Testis (tissue), 2 donors: ENCODE measurements around the gene TRRAP.

Source experiments
- POLR2A ChIP-seq: fragments of 450-650 bp; IDR thresholded peaks from one replicate; pipeline ENCODE4 v1.6.1; 2017; ENCODE audit warnings: antibody characterized with exemption, mild to moderate bottlenecking, moderate library complexity
- TF ChIP-seq, protein P1 (sequence below), 3 experiments: fragments of 450-650 bp in 2 of 3; fragments of 200-600 bp in 1 of 3; sonication (generic) in 1 of 3; IDR thresholded peaks; one replicate each; pipeline ENCODE4 v1.5.1; 2016 to 2019; ENCODE audit warnings: antibody characterized with exemption in 3 of 3, mild to moderate bottlenecking in 2 of 3, moderate library complexity in 1 of 3

DNA sequence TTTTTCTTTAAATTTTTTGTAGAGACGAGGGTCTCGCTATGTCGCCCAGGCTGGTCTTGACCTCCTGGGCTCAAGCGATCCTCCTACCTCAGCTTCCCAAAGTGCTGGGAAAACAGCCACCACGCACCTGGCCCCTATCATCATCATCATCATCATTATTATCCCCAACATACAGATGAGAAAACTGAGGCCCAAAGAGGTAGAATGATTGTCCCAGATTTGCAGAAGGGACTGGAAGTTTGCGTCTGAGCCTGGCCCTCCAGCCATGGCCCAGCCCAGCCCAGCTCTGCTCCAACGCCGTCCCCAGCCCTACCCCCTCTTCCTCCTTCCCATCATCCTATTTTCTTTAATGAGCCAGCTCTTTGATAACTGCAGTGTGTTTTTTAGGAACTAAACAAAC is 43.4 kb upstream of the TRRAP start:
- TF ChIP-seq, protein P1, sequence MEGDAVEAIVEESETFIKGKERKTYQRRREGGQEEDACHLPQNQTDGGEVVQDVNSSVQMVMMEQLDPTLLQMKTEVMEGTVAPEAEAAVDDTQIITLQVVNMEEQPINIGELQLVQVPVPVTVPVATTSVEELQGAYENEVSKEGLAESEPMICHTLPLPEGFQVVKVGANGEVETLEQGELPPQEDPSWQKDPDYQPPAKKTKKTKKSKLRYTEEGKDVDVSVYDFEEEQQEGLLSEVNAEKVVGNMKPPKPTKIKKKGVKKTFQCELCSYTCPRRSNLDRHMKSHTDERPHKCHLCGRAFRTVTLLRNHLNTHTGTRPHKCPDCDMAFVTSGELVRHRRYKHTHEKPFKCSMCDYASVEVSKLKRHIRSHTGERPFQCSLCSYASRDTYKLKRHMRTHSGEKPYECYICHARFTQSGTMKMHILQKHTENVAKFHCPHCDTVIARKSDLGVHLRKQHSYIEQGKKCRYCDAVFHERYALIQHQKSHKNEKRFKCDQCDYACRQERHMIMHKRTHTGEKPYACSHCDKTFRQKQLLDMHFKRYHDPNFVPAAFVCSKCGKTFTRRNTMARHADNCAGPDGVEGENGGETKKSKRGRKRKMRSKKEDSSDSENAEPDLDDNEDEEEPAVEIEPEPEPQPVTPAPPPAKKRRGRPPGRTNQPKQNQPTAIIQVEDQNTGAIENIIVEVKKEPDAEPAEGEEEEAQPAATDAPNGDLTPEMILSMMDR (IDR thresholded peaks at IDR 0.05) = no peak
- no peak for TF ChIP-seq POLR2A
